ENCODE data around the gene ZMYND15.

DNA sequence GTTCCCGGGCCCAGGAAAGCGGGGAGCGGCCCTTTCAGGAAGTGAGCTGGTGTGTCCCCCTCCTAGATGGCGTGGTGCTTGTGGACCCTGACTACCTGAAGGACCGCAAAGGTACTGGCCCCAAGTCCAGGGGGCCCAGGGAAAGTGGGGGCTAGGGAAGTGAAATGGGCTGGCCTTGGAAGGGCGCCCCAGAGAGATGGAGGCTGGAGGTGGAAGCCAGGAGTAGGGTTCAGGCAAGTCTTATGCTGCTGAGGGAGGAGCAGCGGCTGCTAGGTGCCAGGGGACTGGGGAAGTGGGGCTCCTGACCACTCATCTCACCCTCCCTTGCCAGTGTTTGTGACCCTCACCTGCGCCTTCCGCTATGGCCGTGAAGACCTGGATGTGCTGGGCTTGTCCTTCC, 23.6 kb upstream of the ZMYND15 start:
- TF ChIP-seq, protein P1, sequence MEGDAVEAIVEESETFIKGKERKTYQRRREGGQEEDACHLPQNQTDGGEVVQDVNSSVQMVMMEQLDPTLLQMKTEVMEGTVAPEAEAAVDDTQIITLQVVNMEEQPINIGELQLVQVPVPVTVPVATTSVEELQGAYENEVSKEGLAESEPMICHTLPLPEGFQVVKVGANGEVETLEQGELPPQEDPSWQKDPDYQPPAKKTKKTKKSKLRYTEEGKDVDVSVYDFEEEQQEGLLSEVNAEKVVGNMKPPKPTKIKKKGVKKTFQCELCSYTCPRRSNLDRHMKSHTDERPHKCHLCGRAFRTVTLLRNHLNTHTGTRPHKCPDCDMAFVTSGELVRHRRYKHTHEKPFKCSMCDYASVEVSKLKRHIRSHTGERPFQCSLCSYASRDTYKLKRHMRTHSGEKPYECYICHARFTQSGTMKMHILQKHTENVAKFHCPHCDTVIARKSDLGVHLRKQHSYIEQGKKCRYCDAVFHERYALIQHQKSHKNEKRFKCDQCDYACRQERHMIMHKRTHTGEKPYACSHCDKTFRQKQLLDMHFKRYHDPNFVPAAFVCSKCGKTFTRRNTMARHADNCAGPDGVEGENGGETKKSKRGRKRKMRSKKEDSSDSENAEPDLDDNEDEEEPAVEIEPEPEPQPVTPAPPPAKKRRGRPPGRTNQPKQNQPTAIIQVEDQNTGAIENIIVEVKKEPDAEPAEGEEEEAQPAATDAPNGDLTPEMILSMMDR (IDR thresholded peaks at IDR 0.05; ENCODE audit: insufficient read depth, low read length): no peak
- TF ChIP-seq POLR2AphosphoS5 (IDR thresholded peaks at IDR 0.05; ENCODE audit: low read depth): no peak
- TF ChIP-seq, protein P2, sequence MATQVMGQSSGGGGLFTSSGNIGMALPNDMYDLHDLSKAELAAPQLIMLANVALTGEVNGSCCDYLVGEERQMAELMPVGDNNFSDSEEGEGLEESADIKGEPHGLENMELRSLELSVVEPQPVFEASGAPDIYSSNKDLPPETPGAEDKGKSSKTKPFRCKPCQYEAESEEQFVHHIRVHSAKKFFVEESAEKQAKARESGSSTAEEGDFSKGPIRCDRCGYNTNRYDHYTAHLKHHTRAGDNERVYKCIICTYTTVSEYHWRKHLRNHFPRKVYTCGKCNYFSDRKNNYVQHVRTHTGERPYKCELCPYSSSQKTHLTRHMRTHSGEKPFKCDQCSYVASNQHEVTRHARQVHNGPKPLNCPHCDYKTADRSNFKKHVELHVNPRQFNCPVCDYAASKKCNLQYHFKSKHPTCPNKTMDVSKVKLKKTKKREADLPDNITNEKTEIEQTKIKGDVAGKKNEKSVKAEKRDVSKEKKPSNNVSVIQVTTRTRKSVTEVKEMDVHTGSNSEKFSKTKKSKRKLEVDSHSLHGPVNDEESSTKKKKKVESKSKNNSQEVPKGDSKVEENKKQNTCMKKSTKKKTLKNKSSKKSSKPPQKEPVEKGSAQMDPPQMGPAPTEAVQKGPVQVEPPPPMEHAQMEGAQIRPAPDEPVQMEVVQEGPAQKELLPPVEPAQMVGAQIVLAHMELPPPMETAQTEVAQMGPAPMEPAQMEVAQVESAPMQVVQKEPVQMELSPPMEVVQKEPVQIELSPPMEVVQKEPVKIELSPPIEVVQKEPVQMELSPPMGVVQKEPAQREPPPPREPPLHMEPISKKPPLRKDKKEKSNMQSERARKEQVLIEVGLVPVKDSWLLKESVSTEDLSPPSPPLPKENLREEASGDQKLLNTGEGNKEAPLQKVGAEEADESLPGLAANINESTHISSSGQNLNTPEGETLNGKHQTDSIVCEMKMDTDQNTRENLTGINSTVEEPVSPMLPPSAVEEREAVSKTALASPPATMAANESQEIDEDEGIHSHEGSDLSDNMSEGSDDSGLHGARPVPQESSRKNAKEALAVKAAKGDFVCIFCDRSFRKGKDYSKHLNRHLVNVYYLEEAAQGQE (IDR thresholded peaks at IDR 0.05; ENCODE audit: insufficient replicate concordance, low read depth): no peak
